GM12878 (cell line): ENCODE results near the gene NANOGP8. TPM values are rescaled to one million over a fixed set of nuclear protein-coding genes. Genes with fewer than 3 reads are reported as not detected.

Experiments used
- ATAC-seq: fragments of 200-7000 bp; cut with Tn5 transposase; 3 replicates; pipeline ENCODE4 v1.9.1; 2020; ENCODE audit warnings: mild to moderate bottlenecking, moderate library complexity
- BruUV-seq: library from RNA; stranded (reverse); fragments of 400-500 nt; replicated peaks from 2 replicates; lab custom pipeline; 2021; lab: Mats Ljungman, UMichigan
- CTCF ChIA-PET: fragments of 300-600 bp; sonication (Branson Sonifier 250); formaldehyde crosslinking; extraction: SDS; loops from one replicate; lab custom pipeline; 2021; ENCODE audit warnings: inconsistent platforms; lab: Yijun Ruan, JAX
- POLR2A ChIA-PET: fragments of 350-600 bp; formaldehyde crosslinking; extraction: SDS; loops from one replicate; lab custom pipeline; 2021; ENCODE audit warnings: inconsistent platforms; lab: Charles Lee
- RAD21 ChIA-PET: fragments of 300-600 bp; sonication (Branson Sonifier 250); formaldehyde crosslinking; loops from one replicate; lab custom pipeline; 2023; ENCODE audit warnings: antibody characterized with exemption; ENCODE audit not compliant: unreplicated experiment; lab: Charles Lee
- SMC1A ChIA-PET: fragments of 300-600 bp; sonication (Branson Sonifier 250); formaldehyde crosslinking; loops from one replicate; lab custom pipeline; 2023; ENCODE audit not compliant: unreplicated experiment, uncharacterized antibody; lab: Charles Lee
- DNase-seq: peaks from one replicate; pipeline ENCODE4 v3.0.0-alpha.2; 2011; ENCODE audit warnings: low read depth, low spot score
- FAIRE-seq: peaks from 3 replicates; lab custom pipeline; 2011; peaks lifted over from hg19 to GRCh38; lab: Jason Lieb, UNC
- H2AFZ ChIP-seq: 2 replicates; pipeline ENCODE4 v1.6.0; 2011; ENCODE audit warnings: low read depth, low read length, control low read depth; ENCODE audit not compliant: control insufficient read depth
- H3K27ac ChIP-seq: 2 replicates; pipeline ENCODE4 v1.5.1; 2011; ENCODE audit warnings: control low read depth; ENCODE audit not compliant: control insufficient read depth, insufficient read depth
- H3K27me3 ChIP-seq, 2 experiments: replicated peaks in 1 of 2; 2 replicates each; pipeline versions ENCODE4 v1.6.0 to v1.6.1; 2011; ENCODE audit warnings: low read length in 1 of 2; ENCODE audit not compliant: control insufficient read depth in 2 of 2, insufficient read depth in 2 of 2
- H3K36me3 ChIP-seq, 2 experiments: 2 replicates each; pipeline ENCODE4 v1.5.1; 2011; ENCODE audit warnings: low read length in 1 of 2; ENCODE audit not compliant: control insufficient read depth in 2 of 2, insufficient read depth in 2 of 2
- H3K4me1 ChIP-seq: 2 replicates; pipeline ENCODE4 v1.6.1; 2011; ENCODE audit warnings: mild to moderate bottlenecking, low read length, moderate library complexity, mixed read lengths; ENCODE audit not compliant: control insufficient read depth, insufficient read depth
- H3K4me2 ChIP-seq: 2 replicates; pipeline ENCODE4 v1.6.0; 2011; ENCODE audit warnings: control low read depth; ENCODE audit not compliant: control insufficient read depth, insufficient read depth
- H3K4me3 ChIP-seq: fragments of 200-600 bp; sonication (generic); 2 replicates; pipeline ENCODE4 v1.5.1; 2016
- H3K79me2 ChIP-seq: 2 replicates; pipeline ENCODE4 v1.6.0; 2011; ENCODE audit warnings: low read length; ENCODE audit not compliant: control insufficient read depth, insufficient read depth
- H3K9ac ChIP-seq: 2 replicates; pipeline ENCODE4 v1.8.0; 2011; ENCODE audit warnings: low read length, control low read depth, mixed read lengths; ENCODE audit not compliant: control insufficient read depth, insufficient read depth
- H3K9me3 ChIP-seq: replicated peaks from 3 replicates; pipeline ENCODE4 v1.5.1; 2011; ENCODE audit warnings: mild to moderate bottlenecking, low read length; ENCODE audit not compliant: control insufficient read depth, insufficient read depth
- H4K20me1 ChIP-seq: 2 replicates; pipeline ENCODE4 v1.6.0; 2011; ENCODE audit not compliant: control insufficient read depth, insufficient read depth
- BACH1 ChIP-seq: fragments of 450-650 bp; IDR thresholded peaks from 2 replicates; pipeline ENCODE4 v1.6.1; 2017; ENCODE audit warnings: mild to moderate bottlenecking, borderline replicate concordance
- CUX1 ChIP-seq: IDR thresholded peaks from 2 replicates; pipeline ENCODE4 v1.6.1; 2012; ENCODE audit warnings: improper control_type of control experiment, low read depth, low read length; ENCODE audit not compliant: insufficient replicate concordance
- DPF2 ChIP-seq: fragments of 450-650 bp; IDR thresholded peaks from 2 replicates; pipeline ENCODE4 v1.6.1; 2017; ENCODE audit warnings: mild to moderate bottlenecking
- KLF5 ChIP-seq: fragments of 450-650 bp; IDR thresholded peaks from 2 replicates; pipeline ENCODE4 v1.6.1; 2014; ENCODE audit warnings: mild to moderate bottlenecking; ENCODE audit not compliant: partially characterized antibody
- SP1 ChIP-seq: IDR thresholded peaks from one replicate; pipeline ENCODE4 v1.6.1; 2011; ENCODE audit warnings: low read depth, low read length
- SRF ChIP-seq, 2 experiments: IDR thresholded peaks; 2 replicates each; pipeline ENCODE4 v1.6.1; 2011; ENCODE audit warnings: low read depth in 2 of 2, low read length in 2 of 2, mild to moderate bottlenecking in 1 of 2, moderate library complexity in 1 of 2
- SUPT20H ChIP-seq: IDR thresholded peaks from 2 replicates; pipeline ENCODE4 v1.6.1; 2011; ENCODE audit warnings: low read depth, mild to moderate bottlenecking, low read length, moderate library complexity, borderline replicate concordance; ENCODE audit not compliant: control insufficient read depth
- TBL1XR1 ChIP-seq: IDR thresholded peaks from 2 replicates; pipeline ENCODE4 v1.6.1; 2012; ENCODE audit warnings: low read depth, low read length, improper control_type of control experiment
- ZBTB11 ChIP-seq: fragments of 450-650 bp; formaldehyde crosslinking; IDR thresholded peaks from 2 replicates; pipeline ENCODE4 v1.5.0; 2022; ENCODE audit warnings: mild to moderate bottlenecking, missing genetic modification characterization
- ZBTB4 ChIP-seq: fragments of 450-650 bp; formaldehyde crosslinking; IDR thresholded peaks from 2 replicates; pipeline ENCODE4 v1.4.0; 2022; ENCODE audit warnings: mild to moderate bottlenecking, moderate library complexity
- WGBS: methylation state at CpG from one replicate; pipeline ENCODE4 v1.1.6; 2016; ENCODE audit warnings: low lambda C conversion rate; ENCODE audit not compliant: insufficient replicate concordance, insufficient coverage; ENCODE audit errors: missing lambda C conversion rate; 5-methylcytosine and 5-hydroxymethylcytosine counted together
- in situ Hi-C: fragments of 300-500 bp; cut with MboI; formaldehyde crosslinking; loops from 9 replicates; pipeline ENCODE4 v1.14.3; 2018; ENCODE audit warnings: mixed read lengths
- intact Hi-C: fragments of 100-400 bp; cut with micrococcal nuclease; formaldehyde crosslinking; loops from one replicate; pipeline ENCODE4 v1.14.2; 2022; ENCODE audit not compliant: unreplicated experiment
- polyA plus RNA-seq, 11 experiments: library from polyadenylated mRNA; depleted of rRNA in 4 of 11; unstranded in 6 of 11; stranded (reverse) in 5 of 11; fragments of >200 nt; fragmentation: Nextera tagmentation in 4 of 11; fragmentation: Illumina TruSeq in 1 of 11; extraction: Ambion mirVana in 4 of 11; extraction: Trizol in 1 of 11; gene quantifications; 1 replicate in 1 of 11; 2 replicates in 10 of 11; pipeline versions ENCODE4 v1.2.1 to v1.2.3, GENCODE V29; 2011 to 2016; ENCODE audit warnings: inconsistent platforms in 2 of 11, missing spikeins in 2 of 11, low read depth in 1 of 11
- total RNA-seq, 4 experiments: library from RNA; depleted of rRNA in 3 of 4; stranded (reverse); fragments of >200 nt in 3 of 4; fragmentation: Illumina TruSeq in 1 of 4; extraction: Trizol in 1 of 4; gene quantifications; 2 replicates each; pipeline versions ENCODE4 v1.2.1 to v1.2.3, GENCODE V29; 2013 to 2021

The NANOGP8 gene
- total and polyA plus RNA-seq, 10 of the 15 experiments (the other 5 are each of a cell fraction or from before 2014, with no cell fraction given): not detected

GRCh38 chr15:35112346-35112745, 27.3 kb upstream of the NANOGP8 start:
- no peak overlapping the region for H2AFZ ChIP-seq
- intact Hi-C loops (no loop called here), in situ Hi-C loops (no loop called here)
- no peak overlapping the region for H3K4me2 ChIP-seq
- ChIA-PET POLR2A (no interaction called here), SMC1A (no interaction called here), CTCF (no interaction called here), RAD21 (no interaction called here)
- no peaks in the 10 kb centered on the region for H3K79me2 ChIP-seq
- no peak overlapping the region for H3K27ac ChIP-seq
- no peak overlapping the region for H3K4me3 ChIP-seq
- no peaks in the 10 kb centered on the region for H4K20me1 ChIP-seq
- WGBS: 52% methylated on average over 2 of the region's 2 CpGs
- ATAC-seq: no peak
- H3K9ac ChIP-seq: no peak overlapping the region
- no TSS peak for BruUV-seq
- no peaks in the 10 kb centered on the region for H3K9me3 ChIP-seq
- no peaks in the 10 kb centered on the region for H3K36me3 ChIP-seq
- no peaks in the 10 kb centered on the region for H3K4me1 ChIP-seq
- no peaks in the 10 kb centered on the region for H3K27me3 ChIP-seq
- DNase-seq: no peak
- FAIRE-seq: no peak
- TF ChIP-seq SUPT20H (no peak), DPF2 (no peak), KLF5 (no peak), TBL1XR1 (no peak), CUX1 (no peak), SRF (IDR thresholded peaks at IDR 0.05; ENCODE audit: low read depth in 2 of 2, low read length in 2 of 2) (no peak), ZBTB11 (CRISPR knock-in tag) (no peak), BACH1 (no peak), SP1 (no peak), ZBTB4 (CRISPR knock-in tag) (no peak)
